Measurements from ENCODE around the gene UCP3.

The UCP3 gene, protein sequence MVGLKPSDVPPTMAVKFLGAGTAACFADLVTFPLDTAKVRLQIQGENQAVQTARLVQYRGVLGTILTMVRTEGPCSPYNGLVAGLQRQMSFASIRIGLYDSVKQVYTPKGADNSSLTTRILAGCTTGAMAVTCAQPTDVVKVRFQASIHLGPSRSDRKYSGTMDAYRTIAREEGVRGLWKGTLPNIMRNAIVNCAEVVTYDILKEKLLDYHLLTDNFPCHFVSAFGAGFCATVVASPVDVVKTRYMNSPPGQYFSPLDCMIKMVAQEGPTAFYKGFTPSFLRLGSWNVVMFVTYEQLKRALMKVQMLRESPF

DNA sequence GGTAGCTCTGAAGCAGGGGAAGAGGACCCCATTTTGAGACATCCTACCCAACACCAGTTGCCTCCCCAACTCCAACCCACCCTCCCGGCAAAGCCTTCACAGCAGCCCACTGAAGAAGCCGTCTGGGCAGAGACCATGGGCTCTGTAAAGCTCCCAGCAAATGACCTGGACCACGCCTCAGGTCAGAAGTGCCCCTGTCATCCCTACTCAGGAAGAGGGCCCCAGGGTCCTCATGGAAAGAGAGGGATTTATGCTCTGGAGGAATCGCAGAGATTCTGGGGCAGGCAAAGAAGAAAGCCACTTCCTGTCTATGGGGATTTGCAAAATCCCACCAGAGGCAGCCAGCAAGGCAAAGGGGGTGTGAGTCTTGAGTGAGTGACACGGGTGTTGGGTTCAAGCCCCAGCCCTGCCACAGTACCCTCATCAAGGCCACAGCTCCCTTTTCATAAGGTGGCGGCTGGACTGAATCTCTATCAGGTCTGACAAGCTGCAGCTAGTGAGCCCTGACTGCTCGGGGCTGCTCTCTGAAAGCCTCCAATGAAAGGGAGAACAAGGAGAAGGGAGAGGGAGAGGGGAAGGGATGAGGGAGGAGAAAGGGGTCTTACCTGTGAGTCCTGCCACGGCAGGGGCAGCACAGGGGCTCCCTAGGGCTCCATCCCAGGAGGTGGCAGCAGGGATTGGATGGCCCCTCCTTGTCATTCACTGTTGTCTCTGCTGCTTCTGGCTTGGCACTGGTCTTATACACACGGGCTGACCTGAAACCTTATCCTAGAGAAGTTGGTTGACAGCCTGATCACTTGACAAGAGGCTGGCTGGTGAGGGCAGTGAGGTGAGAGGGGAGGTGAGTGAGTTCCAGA is at the start of gene UCP3:
Gene UCP3 (minus strand): TSS at position 713 of the 857 bp plus-strand sequence. CDS start 2,043 bp downstream, outside the sequence.
- in situ Hi-C loops (cut with HindIII; ENCODE audit: low sequenced_read_pairs) = no loop called here

DNA sequence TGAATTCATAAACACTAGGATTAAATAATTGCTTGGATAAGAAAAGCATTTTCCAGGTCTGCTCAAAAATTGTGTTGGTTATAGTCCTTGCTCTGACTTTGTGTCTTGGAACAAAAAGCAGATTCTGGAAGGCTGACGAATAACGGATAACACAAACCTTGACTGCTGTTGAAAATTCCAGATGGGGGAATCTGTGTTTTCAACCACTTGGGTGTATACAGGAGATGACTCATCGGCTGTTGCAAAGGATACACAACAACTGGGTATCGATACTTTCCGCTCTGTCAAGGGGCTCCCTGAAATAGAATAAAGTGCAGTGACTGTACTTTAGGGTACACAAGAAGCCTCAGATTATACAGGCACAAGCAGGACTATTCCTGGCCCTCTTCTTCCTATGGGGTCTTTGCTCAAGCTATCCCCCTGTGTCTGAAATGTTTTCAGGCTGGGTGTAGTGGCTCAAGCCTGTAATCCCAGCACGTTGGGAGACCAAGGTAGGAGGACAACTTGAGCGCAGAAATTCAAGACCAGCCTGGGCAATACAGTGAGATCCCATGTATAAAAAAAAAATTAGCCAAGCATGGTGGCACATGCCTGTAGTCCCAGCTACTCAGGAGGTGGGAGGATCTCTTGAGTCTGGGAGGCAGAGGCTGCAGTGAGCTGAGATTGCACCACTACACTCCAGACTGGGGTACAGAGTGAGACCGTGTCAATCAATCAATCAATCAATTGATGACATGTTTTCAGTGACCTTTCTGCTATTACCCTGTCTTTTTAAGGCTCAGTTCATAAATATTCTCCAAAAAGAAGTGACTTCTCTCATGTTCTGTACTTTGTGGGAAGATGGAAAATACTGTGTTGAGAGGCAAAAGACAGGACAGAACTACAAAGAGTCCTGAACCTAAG is 48.6 kb upstream of the UCP3 start:
- in situ Hi-C loops (cut with HindIII; ENCODE audit: low sequenced_read_pairs) = no loop called here

DNA sequence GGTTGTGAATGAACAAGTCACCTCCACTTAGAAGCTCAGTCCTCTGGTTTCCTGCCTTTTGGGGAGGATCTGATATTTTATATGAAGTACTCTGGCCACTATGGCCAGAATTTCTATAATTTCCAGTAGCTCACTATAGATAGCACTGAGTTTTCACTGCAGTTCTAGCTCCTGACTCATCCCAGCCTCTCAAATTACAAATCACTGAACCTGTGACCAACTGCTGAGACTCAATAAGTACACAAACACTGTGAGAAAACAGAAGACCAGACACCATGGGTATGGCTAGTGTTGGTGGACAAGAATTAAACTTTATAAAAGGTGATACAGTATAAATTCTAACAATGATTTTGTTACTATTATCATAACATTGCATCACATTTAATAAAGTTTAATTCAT is 47.1 kb upstream of the UCP3 start:
- in situ Hi-C loops (cut with HindIII; ENCODE audit: low sequenced_read_pairs) = no loop called here

DNA sequence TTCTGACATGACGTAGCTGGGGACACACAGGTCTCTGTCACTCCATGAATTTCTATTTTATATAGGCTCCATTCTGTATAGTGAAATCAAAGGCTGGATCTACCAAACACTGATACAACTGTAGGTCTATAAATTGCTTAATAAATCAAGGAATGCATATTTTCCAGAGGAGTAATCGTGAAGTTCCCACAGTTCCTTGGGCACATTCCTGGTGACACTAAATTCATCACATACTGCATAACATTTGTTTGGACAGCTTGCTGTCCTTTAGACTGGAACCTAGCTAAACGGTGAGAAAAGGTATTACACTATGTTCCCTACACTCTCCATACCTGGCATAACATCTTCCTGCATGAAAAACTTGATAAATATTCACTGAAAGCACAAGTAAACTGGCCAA is 41.6 kb upstream of the UCP3 start:
- in situ Hi-C loops (cut with HindIII; ENCODE audit: low sequenced_read_pairs) = no loop called here

DNA sequence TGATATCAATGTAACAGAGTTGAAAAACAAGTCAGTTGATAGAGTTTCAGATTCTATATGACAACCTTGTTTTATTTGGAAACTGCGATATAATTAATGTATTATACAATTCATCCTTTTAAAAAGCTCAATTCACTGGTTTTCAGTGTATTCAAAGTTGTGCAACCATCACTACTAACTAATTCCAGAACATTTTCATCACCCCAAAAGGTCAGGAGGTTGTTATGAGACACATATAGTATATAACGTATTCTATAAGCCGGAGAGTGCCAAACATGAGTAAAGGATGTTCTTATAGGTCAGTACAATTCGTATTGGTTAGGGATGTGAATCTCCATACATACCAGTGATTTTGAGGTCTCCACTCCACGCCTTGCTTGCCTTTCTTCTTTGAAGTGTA is 40.1 kb upstream of the UCP3 start:
- in situ Hi-C loops (cut with HindIII; ENCODE audit: low sequenced_read_pairs) = no loop called here

DNA sequence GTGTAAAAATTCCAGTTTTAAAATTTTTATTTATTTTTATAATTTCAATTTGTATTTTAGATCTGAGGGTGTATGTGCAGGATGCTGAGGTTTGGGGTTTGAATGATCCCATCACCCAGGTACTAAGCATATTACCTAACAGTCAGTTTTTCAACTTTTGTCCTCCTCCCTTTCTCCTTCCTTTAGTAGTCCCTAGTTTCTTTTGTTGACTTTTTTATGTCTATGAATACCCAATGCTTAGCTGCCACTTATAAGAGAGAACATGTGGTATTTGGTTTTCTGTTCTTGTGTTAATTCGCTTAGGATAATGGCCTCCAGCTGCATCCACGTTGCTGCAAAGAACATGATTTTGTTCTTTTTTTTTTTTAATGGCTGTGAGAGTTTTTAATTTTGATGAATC is 35.7 kb upstream of the UCP3 start:
- in situ Hi-C loops (cut with HindIII; ENCODE audit: low sequenced_read_pairs) = no loop called here

DNA sequence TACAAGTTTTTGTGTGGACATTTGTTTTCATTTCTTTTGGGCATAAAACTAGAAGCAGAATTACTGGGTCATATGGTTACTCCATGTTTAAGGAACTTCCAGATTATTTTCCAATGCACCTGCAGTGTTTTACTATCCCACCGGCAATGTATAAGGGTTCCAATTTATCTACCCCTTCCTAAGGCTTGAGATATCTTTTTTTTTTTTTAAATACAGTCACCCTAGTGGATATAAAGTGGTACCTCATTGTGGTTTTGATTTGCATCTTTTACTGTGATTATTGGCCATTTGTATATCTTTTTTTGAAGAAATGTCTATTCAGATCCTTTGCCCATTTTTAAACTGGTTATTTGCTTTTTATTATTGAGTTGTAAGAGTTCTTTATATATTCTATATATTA is 34.6 kb upstream of the UCP3 start:
- in situ Hi-C loops (cut with HindIII; ENCODE audit: low sequenced_read_pairs) = no loop called here

DNA sequence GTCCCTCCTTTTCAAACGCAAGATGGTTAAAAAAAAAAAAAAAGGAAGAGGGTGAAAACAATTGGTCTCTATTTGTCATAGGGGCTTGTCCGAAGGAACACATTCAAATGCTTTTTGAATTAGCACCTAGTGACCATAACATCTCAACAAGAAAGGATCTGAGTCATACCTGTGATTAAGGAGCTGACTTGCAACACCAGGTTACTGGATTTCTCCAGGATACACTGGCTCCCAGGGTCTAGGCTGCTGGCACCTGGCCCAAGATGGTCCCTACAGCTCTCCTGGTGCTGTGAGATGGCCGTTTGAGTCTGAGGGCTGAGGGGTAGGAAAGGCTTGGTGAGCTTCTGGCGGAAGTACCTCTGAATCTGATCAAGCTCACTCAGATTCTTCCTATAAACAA is 28.4 kb upstream of the UCP3 start:
- in situ Hi-C loops (cut with HindIII; ENCODE audit: low sequenced_read_pairs) = no loop called here

DNA sequence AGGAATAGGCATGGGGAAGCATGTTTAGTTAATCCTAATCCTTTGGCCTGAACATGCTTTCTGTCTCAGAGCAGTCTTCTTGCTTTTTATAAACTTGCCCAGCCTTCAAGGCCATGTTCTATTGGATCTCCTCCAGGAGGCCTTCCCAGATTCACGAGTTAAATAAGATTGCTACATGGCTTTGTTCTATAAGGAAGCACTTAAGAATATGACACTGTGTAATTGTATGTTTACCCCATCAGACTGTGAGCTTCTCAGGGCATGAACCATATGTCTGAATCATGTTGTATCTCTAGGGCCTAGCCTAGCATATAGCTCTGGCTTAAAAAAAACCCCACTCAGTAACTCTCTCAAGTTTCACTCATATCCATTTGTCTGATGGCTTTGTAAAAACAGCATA is 26.4 kb upstream of the UCP3 start:
- in situ Hi-C loops (cut with HindIII; ENCODE audit: low sequenced_read_pairs) = no loop called here

DNA sequence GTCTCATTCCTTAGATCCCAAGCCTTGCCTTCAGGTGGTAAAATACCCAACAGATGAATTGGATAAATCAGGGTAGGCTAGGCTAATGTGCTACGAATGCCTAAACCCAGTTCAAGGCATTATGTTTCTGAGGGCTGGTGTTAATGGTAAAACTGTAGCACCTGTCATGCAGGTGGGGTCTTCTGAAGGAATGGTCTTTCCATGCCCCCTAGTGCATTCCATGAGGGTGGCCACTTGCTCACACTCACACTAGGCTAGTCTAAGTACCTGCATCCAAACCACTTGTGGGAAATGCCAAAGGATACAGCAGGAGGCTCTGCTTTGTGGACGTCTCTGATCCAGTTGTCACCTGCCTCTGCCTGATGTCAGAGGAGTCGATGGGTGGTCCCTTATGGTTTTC is 24.2 kb upstream of the UCP3 start:
- in situ Hi-C loops (cut with HindIII; ENCODE audit: low sequenced_read_pairs) = no loop called here

DNA sequence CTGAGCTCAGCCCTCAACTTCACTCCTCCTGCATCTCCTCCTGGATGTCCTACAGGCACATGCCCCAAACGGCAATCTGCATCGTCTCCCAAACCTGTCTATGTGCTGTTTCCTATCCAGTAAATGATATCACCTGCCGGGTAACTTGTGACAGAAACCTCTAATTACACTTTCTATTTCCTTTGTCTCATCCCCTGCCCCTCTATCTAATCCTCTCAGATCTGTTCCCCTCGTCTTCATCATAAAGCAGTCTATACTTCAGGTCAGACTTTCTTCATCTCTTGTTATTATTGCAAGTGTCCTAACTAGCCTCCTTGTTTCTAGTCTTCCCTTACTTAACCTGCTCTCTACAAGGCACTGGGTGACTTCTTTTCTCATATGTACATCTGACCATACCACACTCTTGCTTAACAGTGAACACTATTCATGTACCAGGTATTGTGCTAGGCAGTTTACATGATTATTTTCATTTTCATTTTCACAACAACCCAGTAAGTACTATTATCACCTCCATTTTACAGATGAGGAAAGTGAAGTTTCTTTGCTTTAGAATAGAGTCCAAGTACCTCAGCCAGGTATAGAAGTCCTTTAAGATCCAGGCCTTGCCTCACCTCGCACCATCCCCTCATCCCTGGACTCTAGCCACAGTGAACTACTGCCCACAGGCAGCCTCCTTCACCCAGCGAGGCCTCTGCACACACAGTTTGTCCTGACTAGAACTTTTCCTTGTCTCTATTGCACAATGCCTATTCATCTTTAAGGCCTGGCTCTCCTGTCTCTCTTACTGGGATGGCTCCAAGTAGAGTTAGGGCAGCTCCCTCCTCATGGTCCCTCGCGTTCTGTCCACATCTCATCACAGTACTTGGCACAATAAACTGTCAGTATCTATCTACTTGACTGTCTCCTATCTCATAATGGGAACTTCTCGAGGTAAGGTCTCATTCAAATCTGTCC is 22.1 kb upstream of the UCP3 start:
- in situ Hi-C loops (cut with HindIII; ENCODE audit: low sequenced_read_pairs) = no loop called here

DNA sequence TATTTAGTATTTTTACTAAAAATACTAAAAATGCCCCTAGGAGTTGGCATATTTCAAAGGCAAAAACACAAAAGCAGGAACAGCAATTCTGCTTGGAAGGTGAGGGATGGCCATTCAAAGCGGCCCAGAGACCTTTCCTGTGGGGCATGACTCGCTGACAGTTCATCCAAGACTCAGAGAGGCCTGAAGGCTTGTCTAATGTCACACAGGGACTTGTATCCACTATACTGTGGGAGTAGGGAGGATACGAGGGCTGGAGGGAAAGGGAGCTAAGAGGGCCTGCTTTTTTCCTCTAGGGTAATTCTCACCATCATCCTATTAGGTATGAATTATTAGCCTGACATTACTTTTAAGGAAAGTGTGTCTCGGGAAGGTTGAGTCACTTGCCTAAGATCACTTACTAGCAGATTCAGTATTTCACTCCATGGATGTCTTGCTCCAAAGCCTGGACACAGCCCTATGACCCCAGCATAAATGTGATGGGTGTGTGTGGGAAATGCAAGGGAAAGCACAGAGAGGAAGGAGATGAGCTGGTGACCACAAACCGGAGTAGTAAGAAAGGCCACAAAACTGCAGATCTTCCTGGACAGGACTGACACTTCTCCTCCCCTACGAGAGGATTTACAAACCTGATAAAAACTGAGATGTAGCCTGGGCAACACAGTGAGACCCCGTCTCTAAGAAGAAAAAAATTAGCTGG is 16.7 kb upstream of the UCP3 start:
- in situ Hi-C loops (cut with HindIII; ENCODE audit: low sequenced_read_pairs) = no loop called here

DNA sequence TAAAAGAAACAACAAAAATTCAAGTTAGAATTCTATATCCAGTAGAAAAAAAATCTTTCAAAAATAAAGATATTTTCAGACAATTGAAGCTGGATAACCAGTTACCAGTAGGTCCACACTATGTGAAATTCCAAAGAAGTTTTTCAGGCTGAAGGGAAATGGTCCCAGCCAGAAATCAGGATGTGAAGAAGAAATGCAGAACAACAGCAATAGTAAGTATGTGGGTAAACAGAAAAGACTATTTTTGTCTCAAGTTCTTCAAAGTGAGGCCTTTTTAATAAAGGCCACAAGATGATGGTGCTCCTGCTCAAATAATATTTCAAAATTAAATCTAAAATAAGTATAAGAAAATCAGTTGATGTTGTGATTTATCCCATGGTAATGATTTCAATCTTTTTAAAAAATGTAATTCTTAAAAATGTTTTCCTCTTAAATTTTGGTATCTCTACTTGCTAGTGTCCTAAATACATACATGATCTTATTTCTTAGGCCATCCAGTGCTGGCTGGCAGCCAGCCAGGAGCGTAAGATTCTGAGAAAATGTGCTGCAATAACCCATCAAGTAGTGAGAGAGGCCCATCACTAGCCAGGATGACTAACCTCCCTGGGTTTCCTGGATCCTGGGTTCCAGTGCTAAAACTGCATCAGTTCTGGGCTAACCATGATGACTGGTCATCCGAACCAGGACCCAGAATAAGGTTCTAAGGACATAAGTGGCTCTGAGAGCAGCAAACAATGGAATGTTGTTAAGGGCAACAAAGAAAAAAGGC is 15.6 kb upstream of the UCP3 start:
- in situ Hi-C loops (cut with HindIII; ENCODE audit: low sequenced_read_pairs) = no loop called here

DNA sequence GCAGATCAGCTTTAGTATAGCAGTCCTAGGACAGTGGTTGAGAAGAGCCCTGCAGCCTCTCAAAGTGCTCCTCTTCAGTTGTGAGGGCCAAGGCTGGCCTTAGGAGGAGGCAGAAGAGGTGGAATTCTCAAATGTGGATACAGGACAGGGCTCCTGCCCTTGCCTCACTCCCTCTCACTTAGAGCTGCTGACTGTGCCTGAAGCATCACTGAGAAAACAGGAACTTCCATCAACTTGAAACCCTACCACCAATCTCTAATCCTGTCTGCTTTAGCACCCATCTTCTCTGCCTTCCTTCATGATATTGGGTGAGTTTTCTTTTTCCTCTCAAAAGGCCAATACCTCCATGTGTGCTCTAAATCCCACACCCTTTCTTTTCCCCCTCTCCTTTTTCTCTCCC is 14.4 kb upstream of the UCP3 start:
- in situ Hi-C loops (cut with HindIII; ENCODE audit: low sequenced_read_pairs) = no loop called here

DNA sequence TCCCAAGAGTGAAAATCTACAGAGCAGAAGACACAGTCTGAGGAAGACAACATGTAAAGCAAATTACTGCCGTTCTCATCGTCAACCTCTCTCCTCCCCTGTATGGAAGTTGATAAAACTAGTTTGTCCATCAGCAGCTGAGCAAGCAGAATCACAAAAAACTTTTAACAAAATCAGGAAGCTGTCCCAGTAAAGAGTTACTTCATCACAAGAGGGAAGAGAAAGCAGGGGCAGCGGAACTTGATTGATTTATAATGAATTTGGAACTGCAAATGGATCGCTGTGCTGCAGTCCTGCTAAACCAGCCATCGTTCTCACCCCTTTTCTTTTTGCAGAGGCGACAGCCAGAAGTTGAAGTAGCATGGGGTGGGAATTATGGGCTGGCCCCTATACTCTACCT is 13.7 kb upstream of the UCP3 start:
- in situ Hi-C loops (cut with HindIII; ENCODE audit: low sequenced_read_pairs) = no loop called here

DNA sequence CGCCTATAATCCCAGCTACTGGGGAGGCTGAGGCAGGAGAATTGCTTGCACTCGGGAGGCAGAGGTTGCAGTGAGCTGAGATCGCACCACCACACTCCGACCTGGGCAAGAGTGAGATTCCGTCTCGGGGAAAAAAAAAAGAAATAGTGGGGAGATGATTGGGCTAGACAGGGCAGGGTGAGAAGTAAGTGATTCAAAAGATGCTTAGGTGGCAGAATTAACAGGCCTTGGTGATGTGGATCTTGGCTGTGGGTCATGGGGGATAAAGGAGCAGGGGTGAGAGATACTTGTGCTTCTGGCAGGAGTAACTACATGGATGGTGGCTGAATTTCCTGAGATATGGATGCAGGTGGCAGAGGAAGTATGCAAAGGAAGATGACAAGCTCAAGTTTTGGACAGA is 13.1 kb upstream of the UCP3 start:
- in situ Hi-C loops (cut with HindIII; ENCODE audit: low sequenced_read_pairs) = no loop called here

DNA sequence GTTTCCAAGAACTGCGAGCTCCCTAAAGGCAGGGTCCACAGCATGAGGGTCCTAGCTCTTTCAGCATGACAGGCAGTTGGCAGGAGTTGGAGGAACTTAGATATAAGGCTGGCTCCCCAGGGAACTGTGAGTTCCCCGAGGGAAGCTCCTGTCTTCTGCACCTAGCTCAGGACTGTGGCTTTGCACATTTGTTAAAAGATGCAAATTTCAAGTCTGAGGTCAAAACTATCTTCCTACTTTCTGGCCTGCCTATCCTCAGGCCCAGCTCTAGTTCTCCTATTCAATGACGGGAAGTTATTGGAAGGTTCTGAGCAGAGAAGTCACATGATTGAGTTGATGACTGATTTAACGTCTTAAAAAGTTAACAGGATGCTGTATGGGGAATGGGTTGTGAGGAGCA is 11.7 kb upstream of the UCP3 start:
- in situ Hi-C loops (cut with HindIII; ENCODE audit: low sequenced_read_pairs) = no loop called here

DNA sequence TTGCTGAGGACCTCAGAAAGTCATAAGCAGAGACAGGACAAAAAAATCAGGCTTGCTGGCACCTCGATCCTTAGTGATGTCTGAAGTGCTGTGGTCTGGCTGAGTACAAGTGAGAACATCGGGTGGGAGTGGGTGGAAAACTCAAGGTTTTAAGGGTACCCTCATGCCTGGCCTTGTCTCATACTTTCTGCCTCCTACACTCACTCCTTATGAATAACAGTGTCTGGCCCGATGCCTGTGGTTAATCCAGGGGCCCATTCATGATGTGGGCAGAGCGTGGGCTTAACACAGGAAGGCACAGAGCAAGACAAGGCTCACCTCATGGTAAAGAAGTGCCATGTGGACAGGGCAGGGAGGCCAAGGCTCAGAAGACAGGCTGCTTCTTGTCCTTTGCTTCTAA is 11.0 kb upstream of the UCP3 start:
- in situ Hi-C loops (cut with HindIII; ENCODE audit: low sequenced_read_pairs) = no loop called here
